ENCODE data around the gene COPS4. TPM values are rescaled to one million over a fixed set of nuclear protein-coding genes. Genes with fewer than 3 reads are reported as not detected.
"Not testable (repeated sequence)": the region's sequence is repeated elsewhere in the genome, so short reads cannot be mapped to it uniquely, and the experiment has no call there.

COPS4 gene
- total RNA-seq, 1 experiment from 2014 or later, result 136 TPM

DNA sequence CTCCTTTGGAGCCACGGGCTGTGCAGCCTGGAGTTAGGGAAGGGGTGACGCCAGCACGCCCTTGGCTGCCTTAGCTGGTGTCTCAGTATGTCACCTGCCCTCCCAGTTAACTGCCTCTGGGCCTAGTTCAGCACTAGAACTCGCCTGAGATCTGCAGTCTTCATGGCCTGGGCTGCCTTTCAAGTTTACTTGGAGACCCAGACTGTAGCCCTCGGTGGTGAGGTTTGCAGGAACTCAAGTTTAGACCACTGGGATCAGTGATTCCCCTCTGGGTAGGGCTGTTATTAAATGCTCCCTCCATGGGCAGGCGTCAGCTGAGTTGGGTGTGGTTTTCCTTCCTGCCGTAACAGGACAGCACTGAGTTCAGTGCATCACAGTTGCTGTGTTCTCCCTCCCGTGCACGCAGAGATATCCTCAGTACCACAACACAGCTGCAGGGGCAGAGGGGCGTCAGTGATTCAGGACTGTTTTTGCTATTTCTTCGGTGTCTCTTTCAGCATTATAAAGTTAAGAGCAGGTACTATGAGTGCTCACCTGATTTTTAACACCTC is 49.0 kb downstream of the COPS4 start:
- DNase-seq (ENCODE audit: low read depth), result no peak

GRCh38 chr4:83084956-83085355 is 50.0 kb downstream of the COPS4 start:
- not testable (repeated sequence) for DNase-seq (ENCODE audit: low read depth)

DNA sequence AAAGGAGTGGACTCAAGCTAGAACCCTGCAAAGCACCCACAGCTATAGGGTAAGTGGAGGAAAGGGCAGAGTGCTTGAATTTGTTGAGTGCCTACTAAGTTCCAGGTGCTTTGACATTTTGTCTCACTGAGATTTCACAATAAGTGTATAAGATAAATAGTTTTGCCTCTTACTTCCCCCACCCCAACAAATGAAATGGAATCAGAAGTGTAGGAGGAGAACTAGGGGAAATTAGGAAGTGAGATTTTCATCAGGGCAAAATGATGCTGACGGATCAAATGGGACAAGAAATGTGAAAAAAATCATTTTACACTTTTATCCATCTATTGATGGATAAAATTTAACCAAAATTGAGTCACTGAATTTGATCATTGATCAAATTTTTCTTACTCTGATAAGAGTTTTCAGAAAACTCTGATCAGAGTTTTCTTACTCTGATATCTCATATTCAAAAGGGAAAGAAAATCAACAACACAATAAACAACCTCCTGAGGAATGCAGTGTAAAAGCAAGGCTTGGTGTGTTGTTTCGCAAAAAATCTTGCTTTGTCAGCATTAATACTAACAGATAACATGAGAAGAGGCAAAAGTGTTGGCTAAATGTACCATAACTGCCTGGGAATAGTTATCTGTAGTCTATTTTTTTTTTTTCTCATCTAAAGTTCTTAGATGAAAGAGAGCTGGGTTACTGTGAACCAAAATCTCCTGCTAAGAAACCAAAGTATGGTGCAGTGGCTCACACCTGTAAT is 54.6 kb downstream of the COPS4 start:
- DNase-seq (ENCODE audit: low read depth), result no peak

- no peak for DNase-seq (ENCODE audit: low read depth)
These were observed 58.2 kb downstream of the COPS4 start for GRCh38 chr4:83093060-83093640.

- no peak for DNase-seq (ENCODE audit: low read depth)
These were observed 61.4 kb downstream of the COPS4 start for GRCh38 chr4:83096397-83096796.

GRCh38 chr4:83104991-83105390 is 70.0 kb downstream of the COPS4 start:
- no peak for DNase-seq (ENCODE audit: low read depth)

DNA sequence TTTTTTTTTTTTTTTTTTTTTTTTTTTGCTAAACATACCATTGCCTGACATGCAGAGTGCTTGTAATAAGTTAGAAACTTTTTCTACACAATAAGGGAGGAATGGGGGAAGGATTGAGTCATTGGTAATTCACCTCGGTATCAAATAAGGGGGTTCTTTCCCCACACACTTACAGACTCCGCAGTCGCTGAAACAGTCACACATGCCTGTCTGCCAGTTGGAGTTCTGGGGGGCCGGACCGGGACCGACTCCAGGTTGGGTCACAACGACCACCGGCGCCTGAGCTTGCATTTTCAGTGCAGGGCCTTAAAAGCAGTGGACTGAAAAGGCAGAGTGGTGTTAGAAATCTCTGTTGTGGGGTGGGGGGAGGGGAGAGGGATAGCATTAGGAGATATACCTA is 72.6 kb downstream of the COPS4 start:
- DNase-seq (ENCODE audit: low read depth), result no peak

- no peak for DNase-seq (ENCODE audit: low read depth)
These were observed 73.3 kb downstream of the COPS4 start for GRCh38 chr4:83108101-83108861.

DNA sequence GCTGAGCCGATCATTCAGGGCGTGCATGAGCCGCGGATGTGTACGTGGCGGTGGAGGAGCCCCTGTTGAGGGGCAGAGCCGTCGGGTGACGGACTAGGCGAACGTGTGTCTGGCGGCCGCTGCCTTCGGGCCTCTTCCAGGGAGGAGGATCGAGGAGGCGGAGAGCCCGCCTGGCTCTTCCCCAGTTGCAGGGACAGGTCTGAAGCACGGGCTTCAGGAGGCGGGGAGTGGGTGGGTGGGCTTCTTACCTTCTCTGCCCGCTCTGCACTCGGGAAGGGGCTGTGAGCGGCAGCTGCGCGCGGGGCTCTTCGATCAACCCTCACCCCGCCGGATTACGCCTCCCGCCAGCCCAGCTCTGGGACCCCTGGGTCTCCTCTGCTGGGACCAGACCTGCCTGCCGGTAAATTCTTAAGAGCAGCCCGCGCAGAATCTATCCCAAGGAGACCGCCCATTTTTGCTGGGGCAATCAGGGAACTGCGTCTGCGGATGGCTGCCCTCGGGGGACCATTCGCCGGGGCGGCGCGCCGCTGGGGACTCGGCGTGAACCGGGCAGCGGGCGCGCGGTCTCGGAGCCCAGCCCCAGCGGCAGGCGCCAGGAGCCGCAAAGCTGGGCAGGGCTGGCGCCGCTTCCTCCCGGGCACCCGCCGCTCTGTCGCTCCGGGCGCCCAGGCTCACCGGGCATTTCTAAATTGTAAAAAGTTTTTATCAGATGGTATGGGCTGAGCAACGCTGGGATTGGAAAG is 74.7 kb downstream of the COPS4 start:
- DNase-seq (ENCODE audit: low read depth), result peak; percentile 37

GRCh38 chr4:83110223-83110945 is 75.4 kb downstream of the COPS4 start:
- peak; percentile 76 for DNase-seq (ENCODE audit: low read depth)

DNA sequence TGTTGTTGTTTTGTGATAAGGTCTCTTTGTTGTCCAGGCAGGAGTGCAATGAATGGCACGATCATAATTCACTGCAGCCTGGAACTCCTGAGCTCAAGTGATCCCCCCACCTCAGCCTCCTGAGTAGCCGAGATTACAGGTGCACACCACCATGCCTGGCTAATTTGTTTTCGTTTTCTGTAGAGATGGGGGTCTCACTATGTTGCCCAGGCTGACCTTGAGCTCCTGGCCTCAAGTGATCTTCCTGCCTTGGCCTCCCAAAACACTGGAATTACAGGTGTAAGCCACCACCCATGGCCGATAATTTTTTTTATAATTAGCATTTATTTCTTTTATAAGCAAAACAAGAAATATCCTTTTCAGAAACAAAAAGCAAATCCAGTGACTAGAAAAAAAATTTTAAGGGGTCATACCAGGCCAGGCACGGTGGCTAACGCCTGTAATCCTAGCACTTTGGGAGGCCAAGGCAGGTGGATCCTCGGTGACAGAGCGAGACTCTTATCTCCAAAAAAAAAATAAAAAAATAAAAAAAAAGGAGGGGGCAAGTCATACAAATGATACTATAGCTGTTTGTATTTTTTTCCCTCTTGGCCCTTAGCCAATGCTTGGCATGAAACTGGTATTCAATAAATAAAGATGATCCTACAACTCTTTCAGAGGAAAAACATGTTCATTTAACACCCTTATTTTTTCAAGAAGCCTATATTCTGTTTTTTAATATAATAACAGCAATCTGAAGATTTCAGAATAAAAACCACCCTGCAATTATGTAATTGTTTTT is 76.2 kb downstream of the COPS4 start:
- DNase-seq (ENCODE audit: low read depth), result no peak

- DNase-seq (ENCODE audit: low read depth), result not testable (repeated sequence)
These were observed 76.8 kb downstream of the COPS4 start for GRCh38 chr4:83111751-83112141.

DNA sequence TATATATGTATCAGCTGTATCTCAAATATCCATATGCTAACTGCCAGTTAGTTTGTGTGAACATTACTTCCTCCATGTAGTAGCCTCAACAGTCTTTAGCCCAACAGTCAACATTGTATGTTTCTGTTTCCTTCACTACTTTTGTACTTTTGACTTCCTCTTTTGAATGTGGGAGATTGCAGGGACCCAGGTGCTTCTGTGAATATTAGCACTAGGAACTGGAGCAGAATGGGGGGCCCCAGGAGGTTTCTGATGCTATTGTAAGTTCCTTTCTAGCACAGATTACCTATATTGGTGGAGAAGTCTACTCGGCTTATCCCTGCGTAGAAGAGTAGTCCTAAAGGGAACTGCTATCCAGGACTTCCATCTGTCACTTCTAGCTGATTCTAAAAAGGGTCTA is 77.2 kb downstream of the COPS4 start:
- no peak for DNase-seq (ENCODE audit: low read depth)

DNA sequence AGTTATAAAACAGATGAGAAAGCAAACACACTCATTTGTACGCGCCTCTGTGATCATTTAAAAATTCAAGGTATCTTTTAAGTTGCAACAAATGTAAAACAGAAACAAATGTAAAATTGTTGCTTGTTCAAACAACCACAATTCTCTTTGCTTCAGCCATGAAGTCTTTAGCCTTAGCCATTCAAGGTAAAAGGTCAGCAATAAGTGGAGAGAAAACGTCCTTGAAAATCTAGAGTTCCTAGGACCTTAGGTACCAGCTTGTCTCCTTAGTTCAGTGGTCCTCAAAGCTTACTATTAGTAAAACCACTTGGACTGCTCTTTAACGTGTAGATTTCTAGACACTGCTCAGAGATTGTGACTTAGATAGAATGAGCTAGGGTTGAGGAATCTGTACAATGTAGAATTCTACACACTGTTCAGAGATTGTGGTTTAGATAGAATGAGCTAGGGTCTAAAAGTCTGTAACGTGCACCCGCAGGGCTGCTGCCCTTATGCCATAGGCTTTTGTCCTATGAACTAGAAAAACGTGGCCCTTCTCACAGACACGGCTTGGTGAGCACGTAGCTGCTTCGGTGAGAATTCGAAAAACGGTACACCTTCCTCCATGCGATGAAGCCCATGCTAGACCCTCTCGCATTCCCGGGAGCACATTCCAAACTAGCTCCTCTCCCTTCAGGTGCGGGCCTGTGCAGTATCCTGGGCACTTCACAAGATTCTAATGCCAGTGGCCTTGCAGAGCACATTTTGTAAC is 77.9 kb downstream of the COPS4 start:
- peak; percentile 75 for DNase-seq (ENCODE audit: low read depth)

GRCh38 chr4:83113429-83113786 is 78.4 kb downstream of the COPS4 start:
- DNase-seq (ENCODE audit: low read depth), result peak; percentile 64

GRCh38 chr4:83114576-83114975 is 79.6 kb downstream of the COPS4 start, which contains the start of gene PLAC8:
Gene PLAC8 (minus strand): TSS chr4:83114729. CDS start chr4:83107921, 6,808 bp downstream.
- no peak for DNase-seq (ENCODE audit: low read depth)

DNA sequence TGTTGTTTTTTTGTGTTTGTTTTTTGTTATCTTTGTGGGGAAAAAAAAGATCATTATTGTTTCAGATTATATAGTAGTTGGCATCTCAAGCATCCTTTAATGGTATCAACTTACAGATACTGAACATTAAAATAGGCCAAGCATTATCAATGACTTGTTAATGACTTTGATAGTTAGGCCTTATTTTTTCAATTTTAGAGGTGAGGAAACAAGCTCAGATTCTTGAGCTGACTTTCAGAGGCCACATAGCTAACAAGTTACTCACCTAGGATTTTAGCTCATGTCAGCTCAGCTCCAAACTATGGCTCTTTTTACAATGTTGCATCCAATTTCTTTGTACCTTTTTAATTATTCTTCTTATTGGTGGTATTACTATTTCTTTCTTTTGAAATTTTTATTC is 80.0 kb downstream of the COPS4 start:
- peak; percentile 26 for DNase-seq (ENCODE audit: low read depth)

DNA sequence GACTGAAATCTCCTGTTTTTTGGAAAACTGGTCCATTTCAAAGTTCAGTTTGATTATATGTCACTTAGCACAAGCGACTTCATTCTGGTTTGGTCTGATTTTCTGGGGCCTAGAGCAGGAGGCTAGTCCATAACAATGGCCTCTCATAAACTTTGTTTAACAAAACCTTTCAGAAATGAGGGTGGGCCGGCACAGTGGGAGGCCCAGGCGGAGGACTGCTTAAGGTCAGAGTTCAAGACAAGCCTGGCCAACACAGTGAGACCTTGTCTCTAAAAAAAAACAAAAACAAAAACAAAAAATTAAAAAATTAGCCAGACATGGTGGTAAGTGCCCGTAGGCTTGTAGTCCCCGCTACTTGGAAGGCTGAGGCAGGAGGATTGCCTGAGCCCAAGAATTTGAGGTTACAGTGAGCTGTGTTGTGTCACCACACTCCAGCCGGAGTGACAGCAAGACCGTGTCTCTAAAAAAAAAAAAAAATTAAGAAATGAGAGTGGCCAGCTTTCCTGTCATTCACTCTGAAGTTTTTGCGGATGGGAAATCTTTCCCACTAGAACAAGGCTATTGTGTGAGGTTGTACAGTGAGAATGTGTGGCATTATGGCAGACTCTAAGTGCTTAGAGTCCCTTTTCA is 80.8 kb downstream of the COPS4 start:
- DNase-seq (ENCODE audit: low read depth), result no peak

DNA sequence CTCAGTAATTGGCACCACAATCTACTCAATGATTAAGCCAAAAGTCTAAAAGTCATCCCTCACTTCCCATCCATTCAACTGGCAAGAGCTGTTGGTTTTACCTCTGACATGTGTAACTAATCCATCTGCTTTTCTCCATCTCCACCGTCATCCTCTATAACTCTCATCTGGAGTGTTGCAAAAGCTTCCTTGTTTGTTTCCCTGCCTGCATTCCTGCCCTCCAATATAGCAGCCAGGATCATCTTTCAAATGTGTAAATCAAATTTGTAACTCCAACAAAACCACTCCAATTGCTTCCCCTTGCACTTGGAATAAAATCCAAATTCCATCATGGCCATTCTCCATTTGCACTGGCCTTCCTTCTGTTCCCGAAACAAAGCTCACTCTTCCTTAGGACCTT is 83.9 kb downstream of the COPS4 start:
- no peak for DNase-seq (ENCODE audit: low read depth)

All from RPMI7951 (cell line).